GM21526 (cell line): ENCODE data around the gene ZNF674.

ENCODE experiments used
- ATAC-seq: cut with Tn5 transposase; IDR thresholded peaks from one replicate; pipeline ENCODE4 v1.9.1; 2021; ENCODE audit warnings: moderate library complexity; ENCODE audit not compliant: unreplicated experiment, low FRiP score

Gene ZNF674

DNA sequence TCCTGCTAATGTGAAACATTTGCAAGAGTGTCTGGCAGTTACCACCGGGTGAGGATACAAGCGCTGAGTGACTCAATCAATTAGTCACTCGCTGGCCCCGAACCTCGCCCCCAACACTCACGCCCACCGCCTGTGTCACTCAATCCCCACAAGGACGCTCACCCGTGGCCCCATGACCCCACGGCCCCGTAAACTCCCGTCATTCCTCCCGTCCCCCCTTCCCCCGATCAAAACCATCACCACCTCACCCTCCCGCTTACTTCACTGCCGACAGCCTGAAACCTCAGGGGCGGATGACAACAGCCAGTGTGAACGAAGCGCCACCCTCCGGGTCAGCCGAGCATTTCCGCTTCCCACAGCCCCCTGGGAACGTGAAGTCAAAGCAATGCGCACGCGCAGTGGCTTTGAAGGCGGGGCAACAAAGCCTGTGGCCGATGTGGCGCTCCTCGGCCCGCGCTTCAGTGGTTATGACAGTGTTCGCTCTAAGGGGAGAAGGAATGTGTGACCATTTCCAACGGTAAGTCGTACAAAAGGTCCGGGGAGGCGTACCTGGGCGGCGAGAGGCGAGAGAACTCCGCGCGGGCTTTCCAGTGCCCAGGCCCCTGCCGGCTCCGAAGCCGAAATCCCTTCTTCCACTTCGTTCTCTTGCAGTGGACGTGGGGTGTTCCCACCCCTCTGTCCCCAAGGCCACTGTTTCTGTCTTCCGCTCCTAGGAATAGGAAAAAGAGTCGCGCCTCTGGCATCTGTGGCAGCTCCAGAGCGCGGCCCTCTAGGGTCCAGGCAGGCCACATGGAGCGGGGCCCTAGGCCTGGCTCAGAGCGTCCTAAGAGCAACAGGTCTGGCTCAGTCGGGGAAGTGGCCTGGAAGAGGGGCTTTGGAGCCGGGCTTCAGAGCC, at the start of gene ZNF674:
Gene ZNF674 (minus strand): TSS at position 311 of the 895 bp plus-strand sequence. CDS start 3,334 bp downstream, outside the sequence.
- ATAC-seq = peak; percentile 88

DNA sequence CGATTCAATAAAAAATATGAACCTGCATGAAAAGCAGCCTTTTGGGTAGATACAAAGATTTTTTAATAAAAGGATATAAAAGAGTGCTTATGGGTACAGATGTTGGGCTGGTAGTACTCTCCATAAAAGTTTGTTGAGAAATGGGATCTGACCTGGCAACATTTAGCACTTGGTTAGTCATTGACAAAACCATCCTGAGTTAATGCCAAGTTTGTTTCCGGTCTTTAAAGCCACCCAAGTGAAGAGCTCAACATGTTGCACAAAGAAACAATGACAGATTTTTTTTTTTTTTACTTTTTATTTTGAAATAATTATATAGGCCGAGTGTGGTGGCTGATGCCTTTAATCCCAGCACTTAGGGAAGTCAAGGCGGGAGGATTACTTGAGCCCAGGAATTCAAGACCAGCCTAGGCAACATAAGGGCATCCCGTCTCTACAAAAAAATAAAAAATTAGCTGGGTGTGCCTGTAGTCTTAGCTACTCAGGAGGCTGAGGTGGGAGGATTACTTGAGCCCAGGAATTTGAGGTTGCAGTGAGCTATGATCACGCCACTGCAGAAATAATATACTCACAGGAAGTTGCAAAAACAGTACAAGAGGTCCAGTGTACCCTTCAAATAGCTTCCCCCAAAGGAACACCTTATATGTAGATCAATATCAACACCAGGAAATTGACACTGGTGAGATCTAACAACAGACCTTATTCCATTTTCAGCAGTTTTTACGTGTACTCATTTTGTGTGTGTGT, 44.9 kb upstream of the ZNF674 start:
- ATAC-seq = no peak

DNA sequence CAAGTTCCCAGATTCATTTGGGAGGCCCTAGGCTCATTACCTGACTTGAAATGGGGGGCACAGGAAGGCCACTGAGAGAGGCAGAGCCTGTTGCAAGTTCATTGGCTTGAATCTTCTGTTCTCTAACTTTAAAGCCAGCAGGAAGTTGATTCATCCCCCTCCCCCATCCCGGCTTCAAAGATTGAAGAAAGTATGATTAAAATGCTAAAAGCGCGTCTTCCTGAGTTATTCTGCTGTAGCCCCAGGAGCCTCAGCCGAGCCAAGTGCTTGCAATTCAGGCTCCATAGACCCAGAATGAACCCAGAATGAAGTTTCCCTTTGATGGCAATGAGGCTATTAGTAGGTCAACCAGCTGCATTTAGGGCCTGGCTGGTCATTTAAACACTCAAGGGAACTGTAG, 43.0 kb upstream of the ZNF674 start:
- no peak for ATAC-seq

DNA sequence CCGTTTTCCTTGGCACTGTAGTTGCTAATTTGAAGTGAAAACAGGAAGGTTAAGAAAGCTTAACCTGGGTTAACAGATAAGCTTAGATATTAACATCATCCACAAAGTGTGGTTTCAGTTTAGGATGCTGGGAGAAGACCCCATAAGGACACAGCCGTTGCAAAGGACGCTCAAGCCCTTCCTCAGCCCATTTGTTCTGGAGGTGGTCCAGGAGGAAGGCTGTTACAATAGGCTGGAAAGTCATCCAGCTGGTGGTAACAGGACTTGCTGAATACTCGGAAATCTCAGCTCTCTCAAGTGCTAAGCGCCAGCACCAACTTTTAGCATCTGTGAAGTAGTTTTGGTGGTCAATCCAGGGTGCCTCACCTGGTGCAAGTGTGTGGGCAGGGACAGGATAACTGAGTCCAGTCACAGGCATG, 42.5 kb upstream of the ZNF674 start:
- ATAC-seq = no peak

DNA sequence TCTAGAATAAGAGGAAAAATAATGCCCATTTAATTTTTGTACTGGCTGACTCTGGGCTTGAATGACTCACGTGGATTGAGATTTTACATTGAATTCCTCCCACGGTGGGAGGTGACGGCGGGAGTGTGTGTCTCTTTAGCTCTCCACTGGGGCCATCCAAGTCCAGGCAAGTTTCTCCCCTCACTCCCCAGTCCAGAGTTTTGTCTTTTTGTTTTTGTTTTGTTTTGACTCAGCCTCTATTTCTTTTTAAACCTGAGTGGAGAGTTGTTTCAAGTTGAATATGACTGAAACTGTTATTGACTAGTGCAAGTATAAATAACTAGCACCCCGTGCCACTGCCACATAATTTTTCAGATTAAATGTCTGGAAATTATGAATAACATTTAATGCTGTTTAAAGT, 41.9 kb upstream of the ZNF674 start:
- no peak for ATAC-seq

DNA sequence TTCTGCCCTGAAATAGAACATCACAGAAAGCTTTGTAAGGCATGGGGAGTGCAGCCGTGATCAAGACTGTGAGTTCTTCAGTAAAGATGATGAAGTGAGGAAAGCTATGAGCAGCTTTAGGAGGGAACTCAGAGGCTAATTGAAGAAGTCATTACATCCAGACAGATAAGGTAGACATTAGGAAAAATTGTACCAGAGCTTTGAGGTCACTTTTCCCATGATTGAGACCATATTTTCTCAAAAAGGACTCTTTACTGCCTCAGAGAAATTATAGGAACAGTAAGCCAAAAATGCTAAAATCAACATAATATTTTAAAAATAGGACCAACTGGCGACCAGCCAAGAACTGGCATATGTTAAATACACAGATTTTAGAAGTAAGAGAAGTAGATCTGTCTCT, 39.5 kb upstream of the ZNF674 start:
- no peak for ATAC-seq

DNA sequence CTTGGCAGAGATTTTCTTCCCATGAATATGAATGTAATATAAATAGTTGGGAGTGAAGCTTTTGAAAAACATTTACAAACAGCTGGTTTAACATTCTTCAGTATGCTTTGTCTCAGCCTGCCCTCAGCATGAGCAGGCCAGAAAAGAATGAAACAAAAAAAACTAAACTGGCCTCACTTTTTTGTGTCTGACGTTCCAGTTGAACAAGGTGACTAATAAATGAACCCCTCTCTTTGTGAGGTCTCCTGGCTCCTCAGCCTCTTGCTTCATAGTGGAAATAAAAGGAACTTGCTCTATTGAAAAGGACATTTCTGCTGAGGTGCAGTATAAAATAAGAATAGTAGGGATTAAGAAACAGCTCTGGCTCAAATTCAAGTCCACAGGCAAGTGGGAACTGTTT, 37.7 kb upstream of the ZNF674 start:
- no peak for ATAC-seq

DNA sequence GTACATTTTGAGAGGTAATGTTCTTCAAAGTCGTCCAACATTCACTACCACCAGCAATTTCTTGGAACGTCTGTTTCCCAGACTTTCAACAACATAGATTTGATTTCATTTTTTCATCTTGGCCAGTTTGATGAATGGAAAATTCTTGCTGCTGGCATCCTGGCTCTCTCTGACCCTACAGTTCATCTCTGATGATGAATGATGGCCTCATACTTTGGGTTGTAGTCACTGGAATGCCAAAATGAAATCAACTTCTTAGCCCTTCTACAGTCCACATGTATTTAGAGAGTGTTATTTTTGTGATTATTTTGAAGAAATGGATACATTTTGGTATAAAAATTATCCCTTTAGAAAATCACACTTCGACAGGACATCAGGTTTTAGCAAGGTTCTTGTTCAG, 37.1 kb upstream of the ZNF674 start:
- ATAC-seq = no peak

DNA sequence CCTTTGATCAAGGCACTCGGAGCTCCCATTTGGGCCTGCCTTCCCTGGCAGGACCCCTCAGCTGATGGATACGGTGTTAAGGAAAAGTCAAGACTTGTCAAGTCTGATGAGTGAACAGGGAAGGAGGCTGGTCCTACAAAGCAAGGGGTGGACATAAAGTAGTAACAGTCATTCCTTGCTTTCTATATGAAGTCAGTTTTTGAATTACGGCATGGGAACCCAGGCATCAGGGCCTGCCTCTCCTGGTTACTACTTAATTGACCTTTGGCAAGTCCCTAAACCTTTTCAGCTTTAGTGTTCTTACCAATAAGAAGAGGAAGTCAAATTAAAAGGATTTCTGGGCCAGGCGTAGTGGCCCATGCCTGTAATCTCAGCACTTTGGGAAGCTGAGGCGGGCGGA, 35.4 kb upstream of the ZNF674 start:
- no peak for ATAC-seq

DNA sequence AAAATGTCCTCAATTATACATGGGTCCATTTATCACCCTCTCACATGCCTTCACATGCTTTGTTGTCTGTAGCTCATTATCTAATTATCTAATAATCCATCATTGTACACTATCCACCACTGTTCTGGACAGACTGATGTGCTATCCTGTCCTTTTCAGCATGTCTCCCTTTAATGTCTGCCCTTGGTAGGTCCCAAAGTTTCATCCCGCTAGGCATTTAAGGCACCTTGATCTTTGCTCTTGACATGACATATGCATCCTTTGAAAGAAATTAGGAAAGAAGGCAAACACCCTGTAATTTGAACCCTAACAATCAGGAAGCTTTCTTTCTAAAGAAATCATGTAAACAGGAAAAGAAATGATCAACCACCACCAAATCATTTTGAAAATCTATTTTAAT, 34.0 kb upstream of the ZNF674 start:
- no peak for ATAC-seq

DNA sequence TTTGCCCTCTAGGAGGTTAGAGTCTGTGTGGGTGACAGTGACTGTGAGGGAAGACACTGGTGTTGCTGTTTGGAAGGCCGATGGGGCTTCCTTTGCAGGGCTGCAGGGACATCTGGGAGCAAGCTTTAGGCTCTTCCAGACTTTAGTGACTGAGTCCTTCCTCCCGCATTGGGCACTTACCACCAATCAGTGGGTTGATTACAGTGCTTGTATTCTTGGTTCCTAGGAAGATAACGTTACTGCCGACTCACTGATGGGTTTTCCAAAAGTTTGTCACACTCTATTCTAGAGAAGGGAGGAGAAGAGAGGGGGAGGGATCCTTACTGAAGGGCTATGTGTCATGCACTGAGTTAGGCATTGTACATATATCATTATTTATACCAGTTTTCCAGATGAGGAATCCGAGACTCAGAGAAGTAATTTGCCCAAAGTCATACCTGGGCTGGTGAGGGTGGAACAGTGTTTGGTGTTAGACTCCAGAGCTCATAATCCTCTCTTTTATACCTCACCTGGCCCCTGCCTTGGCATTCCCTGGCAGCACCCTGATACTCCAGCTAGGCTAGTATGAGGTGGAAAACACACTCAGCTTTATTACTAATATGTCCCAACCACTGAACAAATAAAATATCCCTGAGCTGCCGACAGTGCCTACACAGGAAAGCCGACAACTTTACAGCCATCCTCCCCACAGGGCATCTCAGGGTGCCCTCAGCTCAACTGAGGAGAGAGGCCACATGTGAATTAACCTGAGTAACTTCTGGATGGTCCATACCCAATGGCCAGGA, 32.2 kb upstream of the ZNF674 start:
- no peak for ATAC-seq

DNA sequence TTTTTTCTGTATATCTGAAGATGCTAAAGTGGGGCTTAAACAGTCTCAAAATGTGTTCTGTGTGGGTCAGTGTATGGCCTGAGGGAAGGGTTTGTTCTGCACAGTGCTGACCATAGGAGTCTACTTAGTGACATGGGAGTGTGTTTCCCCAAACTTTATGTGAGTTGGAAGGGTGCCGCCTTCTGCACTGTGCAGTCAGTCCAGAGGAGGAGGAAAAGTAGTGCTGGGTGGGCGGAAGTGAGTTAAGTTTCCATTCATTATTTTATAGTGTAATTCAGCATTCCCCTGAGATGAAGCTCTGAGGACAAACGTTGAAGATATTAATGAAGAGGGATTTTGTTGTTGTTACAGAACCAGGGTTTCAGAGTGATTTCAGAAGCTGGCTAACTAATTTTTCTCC, 31.2 kb upstream of the ZNF674 start:
- no peak for ATAC-seq

DNA sequence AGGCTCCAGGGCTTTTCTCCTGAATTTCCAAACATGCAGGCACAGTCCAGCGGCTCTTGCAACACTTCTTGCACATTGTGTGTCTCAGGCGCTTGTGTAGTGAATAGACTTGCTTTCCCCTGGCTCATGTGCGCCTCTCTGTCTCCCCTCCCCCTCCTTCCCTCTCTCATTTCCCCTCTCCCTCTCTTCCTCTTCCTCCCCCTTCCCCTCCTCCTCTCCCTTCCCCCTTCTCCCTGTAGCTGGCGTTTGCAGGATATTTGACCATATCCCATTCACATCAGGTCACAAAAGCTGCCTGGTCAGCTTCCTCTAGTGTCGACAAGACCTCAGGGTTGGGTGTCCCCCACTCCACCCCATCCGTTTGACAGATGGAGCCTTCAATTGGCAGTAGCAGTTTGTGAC, 30.8 kb upstream of the ZNF674 start:
- no peak for ATAC-seq

DNA sequence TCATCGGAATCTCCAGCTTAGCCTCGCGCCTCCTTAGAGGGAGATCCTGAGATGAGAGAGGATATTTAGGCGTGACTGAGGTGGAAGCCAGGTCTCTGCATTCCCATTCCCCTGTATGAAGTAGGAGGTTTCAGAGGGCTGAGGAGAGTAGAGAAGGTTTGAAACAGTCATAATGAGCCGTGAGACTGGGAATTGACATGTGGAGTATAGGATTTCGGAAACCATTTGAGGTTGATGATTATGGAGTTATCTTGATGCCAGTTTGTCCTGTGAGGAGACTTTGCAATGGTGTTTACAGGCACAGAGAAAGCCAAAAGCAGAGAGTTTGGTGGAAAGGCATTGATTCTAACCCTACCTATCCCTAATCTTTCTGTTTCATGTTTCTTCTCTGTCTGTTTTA, 30.4 kb upstream of the ZNF674 start:
- ATAC-seq = no peak

DNA sequence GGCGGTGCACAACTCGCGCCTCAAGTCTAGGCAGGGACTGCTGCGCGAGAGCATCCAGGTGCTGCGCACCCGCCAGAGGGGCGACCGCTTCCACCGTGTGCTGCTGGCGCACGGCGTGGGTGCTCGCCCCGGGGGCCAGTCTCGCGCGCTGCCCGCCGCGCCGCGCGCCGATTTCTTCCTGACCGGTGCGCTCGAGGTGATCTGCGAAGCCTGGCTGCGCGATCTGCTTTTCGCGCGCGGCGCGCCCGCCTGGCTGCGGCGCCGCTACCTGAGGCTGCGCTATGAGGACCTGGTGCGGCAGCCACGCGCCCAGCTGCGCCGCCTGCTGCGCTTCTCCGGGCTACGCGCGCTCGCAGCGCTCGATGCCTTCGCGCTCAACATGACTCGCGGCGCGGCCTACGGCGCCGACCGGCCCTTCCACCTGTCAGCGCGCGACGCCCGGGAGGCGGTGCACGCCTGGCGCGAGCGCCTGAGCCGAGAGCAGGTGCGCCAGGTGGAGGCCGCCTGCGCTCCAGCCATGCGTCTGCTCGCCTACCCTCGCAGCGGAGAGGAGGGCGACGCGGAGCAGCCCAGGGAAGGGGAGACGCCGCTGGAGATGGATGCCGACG, 29.7 kb upstream of the ZNF674 start:
- no peak for ATAC-seq

DNA sequence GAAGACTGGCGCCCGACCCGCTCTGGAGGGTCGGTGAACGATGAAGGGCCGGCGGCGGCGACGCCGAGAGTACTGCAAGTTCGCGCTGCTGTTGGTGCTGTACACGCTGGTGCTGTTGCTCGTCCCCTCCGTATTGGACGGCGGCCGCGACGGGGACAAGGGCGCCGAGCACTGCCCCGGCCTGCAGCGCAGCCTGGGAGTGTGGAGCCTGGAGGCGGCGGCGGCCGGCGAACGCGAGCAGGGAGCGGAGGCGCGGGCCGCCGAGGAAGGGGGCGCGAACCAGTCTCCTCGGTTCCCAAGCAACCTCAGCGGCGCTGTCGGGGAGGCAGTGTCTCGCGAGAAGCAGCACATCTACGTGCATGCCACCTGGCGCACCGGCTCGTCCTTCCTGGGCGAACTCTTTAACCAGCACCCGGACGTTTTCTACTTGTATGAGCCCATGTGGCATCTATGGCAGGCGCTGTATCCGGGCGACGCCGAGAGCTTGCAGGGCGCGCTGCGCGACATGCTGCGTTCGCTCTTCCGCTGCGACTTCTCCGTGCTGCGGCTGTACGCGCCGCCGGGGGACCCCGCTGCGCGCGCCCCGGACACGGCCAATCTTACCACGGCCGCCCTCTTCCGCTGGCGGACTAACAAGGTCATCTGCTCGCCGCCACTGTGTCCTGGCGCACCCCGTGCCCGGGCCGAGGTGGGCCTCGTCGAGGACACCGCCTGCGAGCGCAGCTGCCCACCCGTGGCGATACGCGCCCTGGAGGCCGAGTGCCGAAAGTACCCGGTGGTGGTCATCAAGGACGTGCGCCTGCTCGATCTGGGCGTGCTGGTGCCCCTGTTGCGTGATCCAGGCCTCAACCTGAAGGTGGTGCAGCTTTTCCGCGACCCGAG, 28.9 kb upstream of the ZNF674 start:
- ATAC-seq = peak; percentile 33

DNA sequence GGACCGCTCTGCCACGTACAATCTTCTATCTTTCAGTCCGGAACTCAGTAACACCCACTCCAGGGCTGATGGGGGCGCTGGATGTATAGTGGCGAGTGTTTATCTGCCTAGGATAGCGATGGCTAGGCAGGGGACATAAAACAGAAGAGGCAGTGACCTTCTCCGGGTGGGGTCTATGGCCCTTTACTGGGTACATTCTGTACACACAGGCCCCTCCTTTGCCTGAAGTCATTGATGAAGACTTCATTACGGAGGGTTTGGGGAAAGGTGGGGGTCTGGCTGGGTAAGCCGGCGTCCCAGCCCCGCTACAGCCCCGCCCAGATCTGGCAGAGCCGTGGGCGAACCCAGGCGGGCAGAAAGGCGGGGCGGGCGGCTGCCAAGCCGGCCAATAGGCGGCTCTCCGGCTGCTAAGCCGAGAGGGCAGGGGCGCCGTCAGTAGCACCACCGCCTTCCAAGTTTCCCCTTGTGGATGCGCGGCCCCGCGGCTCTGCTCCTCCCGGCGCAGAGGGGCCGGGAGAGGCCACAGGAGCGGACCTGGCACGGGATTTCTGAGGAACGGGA, 28.2 kb upstream of the ZNF674 start, which contains the start of gene CHST7:
Gene CHST7 (plus strand): TSS at position 435 of the 561 bp plus-strand sequence. CDS start 167 bp downstream, outside the sequence.
- peak; percentile 41 for ATAC-seq

DNA sequence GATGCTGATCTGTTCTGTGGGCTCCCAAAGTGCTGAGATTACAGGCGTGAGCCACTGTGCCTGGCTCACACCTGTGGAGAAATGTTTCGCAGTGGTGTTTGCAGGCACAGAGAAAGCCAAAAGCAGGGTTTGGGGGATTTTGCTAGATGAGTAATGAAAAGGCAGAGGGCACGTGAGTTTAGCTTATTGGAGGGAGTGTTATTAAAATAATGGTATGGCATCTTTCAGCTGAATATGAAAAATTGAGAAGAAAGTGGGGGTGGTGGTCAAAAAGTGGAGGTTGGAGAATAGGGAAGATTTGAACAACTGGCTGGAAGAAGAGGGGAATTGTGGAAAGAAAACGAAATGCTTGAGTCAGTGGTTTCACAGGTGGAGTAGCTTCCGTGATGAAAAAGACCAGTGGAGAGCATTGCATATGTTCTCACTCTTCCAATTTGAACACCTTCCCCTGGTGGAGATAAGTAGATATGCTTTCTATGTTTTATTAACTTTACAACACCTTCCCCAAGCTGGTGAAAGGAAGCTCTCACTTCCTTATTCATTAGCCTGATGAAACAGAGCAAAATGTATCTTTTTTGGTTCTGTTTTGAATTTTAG, 27.2 kb upstream of the ZNF674 start:
- peak; percentile 51 for ATAC-seq
